HepG2 (cell line): ENCODE data around the gene PRKAR1A. TPM values are rescaled to one million over a fixed set of nuclear protein-coding genes. Genes with fewer than 3 reads are reported as not detected.

Experiments
- ATAC-seq: fragments of 200-7000 bp; cut with Tn5 transposase; 3 replicates; pipeline ENCODE4 v1.9.1; 2020; ENCODE audit warnings: mild to moderate bottlenecking, moderate library complexity
- BruUV-seq: library from RNA; stranded (reverse); fragments of 400-500 nt; replicated peaks from 2 replicates; lab custom pipeline; 2021; lab: Mats Ljungman, UMichigan
- CTCF ChIA-PET: fragments of 300-600 bp; formaldehyde crosslinking; extraction: SDS; loops from one replicate; lab custom pipeline; 2021; ENCODE audit warnings: low total read pairs, inconsistent platforms, low intra/inter-chr PET ratio; lab: Yijun Ruan, JAX
- POLR2A ChIA-PET: fragments of 350-600 bp; sonication (Branson Sonifier 250); formaldehyde crosslinking; loops from one replicate; lab custom pipeline; 2020; ENCODE audit warnings: antibody characterized with exemption, inconsistent platforms; lab: Yijun Ruan, JAX
- DNase-seq: peaks from one replicate; pipeline ENCODE4 v3.0.0-alpha.2; 2015; ENCODE audit warnings: low spot score
- FAIRE-seq: peaks from 3 replicates; lab custom pipeline; 2011; peaks lifted over from hg19 to GRCh38; lab: Jason Lieb, UNC
- H2AFZ ChIP-seq: one replicate; pipeline ENCODE4 v1.6.1; 2011; ENCODE audit warnings: low read length, inconsistent platforms
- H3K27ac ChIP-seq: fragments of 300-600 bp; 3 replicates; pipeline ENCODE4 v1.8.0; 2011; ENCODE audit warnings: mixed run types, mild to moderate bottlenecking, mixed read lengths, low read length, inconsistent platforms; ENCODE audit not compliant: insufficient read depth; ENCODE audit errors: extremely low read length
- H3K27me3 ChIP-seq, 2 experiments: fragments of 200-600 bp in 1 of 2; 2 replicates in 1 of 2; 3 replicates in 1 of 2; pipeline versions ENCODE4 v1.6.0 to v1.8.0; 2011; ENCODE audit warnings: low read length in 2 of 2, mild to moderate bottlenecking in 2 of 2, moderate library complexity in 2 of 2, inconsistent platforms in 1 of 2; ENCODE audit not compliant: insufficient read depth in 2 of 2, control insufficient read depth in 1 of 2
- H3K36me3 ChIP-seq, 2 experiments: fragments of 200-600 bp in 1 of 2; replicated peaks in 1 of 2; 2 replicates in 1 of 2; 3 replicates in 1 of 2; pipeline versions ENCODE4 v1.5.1 to v1.8.0; 2011; ENCODE audit warnings: low read length in 2 of 2, inconsistent platforms in 1 of 2; ENCODE audit not compliant: insufficient read depth in 2 of 2, control insufficient read depth in 1 of 2
- H3K4me1 ChIP-seq: 2 replicates; pipeline ENCODE4 v1.5.1; 2012; ENCODE audit warnings: low read length, inconsistent platforms; ENCODE audit not compliant: insufficient read depth
- H3K4me2 ChIP-seq: 2 replicates; pipeline ENCODE4 v1.6.0; 2011; ENCODE audit warnings: low read depth, low read length, inconsistent platforms
- H3K4me3 ChIP-seq, 3 experiments: fragments of 200-600 bp in 1 of 3; sonication (generic), shearing (Covaris generic) in 1 of 3; replicated peaks in 1 of 3; 2 replicates each; pipeline ENCODE4 v1.5.1; 2011 to 2016; ENCODE audit warnings: low read length in 3 of 3, inconsistent platforms in 2 of 3, low read depth in 2 of 3, mild to moderate bottlenecking in 2 of 3, control low read depth in 1 of 3, mixed read lengths in 1 of 3; ENCODE audit not compliant: insufficient read depth in 1 of 3
- H3K79me2 ChIP-seq: one replicate; pipeline ENCODE4 v1.6.1; 2011; ENCODE audit warnings: low read length, inconsistent platforms; ENCODE audit not compliant: insufficient read depth
- H3K9ac ChIP-seq: 2 replicates; pipeline ENCODE4 v1.6.0; 2011; ENCODE audit warnings: mild to moderate bottlenecking, low read depth, low read length, inconsistent platforms; ENCODE audit not compliant: insufficient read depth
- H3K9me3 ChIP-seq: 2 replicates; pipeline ENCODE4 v1.5.1; 2012; ENCODE audit warnings: mild to moderate bottlenecking, low read length
- H4K20me1 ChIP-seq: 2 replicates; pipeline ENCODE4 v1.6.0; 2011; ENCODE audit warnings: inconsistent platforms, mild to moderate bottlenecking, low read length, moderate library complexity; ENCODE audit not compliant: insufficient read depth
- ATF7 ChIP-seq, 2 experiments: fragments of 450-650 bp in 1 of 2; sonication (generic) in 1 of 2; formaldehyde crosslinking in 1 of 2; IDR thresholded peaks; 2 replicates each; pipeline versions ENCODE4 v1.4.0 to v1.6.1; 2016 to 2020; ENCODE audit warnings: antibody characterized with exemption in 1 of 2, mild to moderate bottlenecking in 1 of 2, missing genetic modification reagents in 1 of 2
- DPF2 ChIP-seq: sonication (generic); formaldehyde crosslinking; IDR thresholded peaks from 2 replicates; pipeline ENCODE4 v1.4.0; 2020; ENCODE audit warnings: mild to moderate bottlenecking, low read depth, missing genetic modification reagents, borderline replicate concordance
- HNF4A ChIP-seq: sonication (generic); formaldehyde crosslinking; IDR thresholded peaks from 2 replicates; pipeline ENCODE4 v1.4.0; 2020; ENCODE audit warnings: missing genetic modification reagents
- HNF4G ChIP-seq, 2 experiments: sonication (generic) in 1 of 2; formaldehyde crosslinking in 1 of 2; IDR thresholded peaks; 2 replicates each; pipeline versions ENCODE4 v1.4.0 to v1.6.1; 2011 to 2020; ENCODE audit warnings: borderline replicate concordance in 2 of 2, low read depth in 2 of 2, mild to moderate bottlenecking in 2 of 2, low read length in 1 of 2, missing genetic modification reagents in 1 of 2, moderate library complexity in 1 of 2
- ISL2 ChIP-seq: sonication (generic); formaldehyde crosslinking; IDR thresholded peaks from 2 replicates; pipeline ENCODE4 v1.5.0; 2020; ENCODE audit warnings: missing genetic modification reagents
- MAFF ChIP-seq: IDR thresholded peaks from 2 replicates; pipeline ENCODE4 v1.6.1; 2011; ENCODE audit warnings: low read depth, low read length, improper control_type of control experiment
- MED13 ChIP-seq: sonication (generic); formaldehyde crosslinking; IDR thresholded peaks from 2 replicates; pipeline ENCODE4 v1.5.0; 2020; ENCODE audit warnings: missing genetic modification reagents
- MIXL1 ChIP-seq: IDR thresholded peaks from 2 replicates; pipeline ENCODE4 v1.6.1; 2016
- SSRP1 ChIP-seq: IDR thresholded peaks from 2 replicates; pipeline ENCODE4 v1.6.1; 2016; ENCODE audit warnings: control low read depth
- TAF15 ChIP-seq: fragments of 200-400 bp; formaldehyde crosslinking; IDR thresholded peaks from one replicate; pipeline ENCODE4 v1.6.1; 2018; ENCODE audit warnings: mild to moderate bottlenecking, low read depth, low read length; ENCODE audit not compliant: poor library complexity, severe bottlenecking
- THRA ChIP-seq: sonication (generic); formaldehyde crosslinking; IDR thresholded peaks from 2 replicates; pipeline ENCODE4 v1.4.0; 2020; ENCODE audit warnings: missing genetic modification reagents, borderline replicate concordance
- ZFY ChIP-seq: sonication (generic); formaldehyde crosslinking; IDR thresholded peaks from 2 replicates; pipeline ENCODE4 v1.4.0; 2020; ENCODE audit warnings: missing genetic modification reagents
- ZNF263 ChIP-seq: sonication (generic); formaldehyde crosslinking; IDR thresholded peaks from 2 replicates; pipeline ENCODE4 v1.4.0; 2020; ENCODE audit warnings: missing genetic modification reagents
- ZNF333 ChIP-seq: sonication (generic); formaldehyde crosslinking; IDR thresholded peaks from 2 replicates; pipeline ENCODE4 v1.4.0; 2020; ENCODE audit warnings: mild to moderate bottlenecking, missing genetic modification reagents, borderline replicate concordance
- ZNF484 ChIP-seq: sonication (generic); formaldehyde crosslinking; IDR thresholded peaks from 2 replicates; pipeline ENCODE4 v1.5.1; 2020; ENCODE audit warnings: mild to moderate bottlenecking, low read depth, missing genetic modification reagents, borderline replicate concordance
- WGBS: methylation state at CpG from one replicate; pipeline ENCODE4 v1.1.6; 2017; ENCODE audit warnings: low lambda C conversion rate; 5-methylcytosine and 5-hydroxymethylcytosine counted together
- in situ Hi-C: cut with HindIII; loops from 2 replicates; pipeline ENCODE4 v1.10.0; 2017; ENCODE audit warnings: low pct_unique_long_range_greater_than_20kb; ENCODE audit not compliant: extremely low pct_ligation_motif_present
- intact Hi-C: fragments of 100-400 bp; cut with micrococcal nuclease; formaldehyde crosslinking; loops from one replicate; pipeline ENCODE4 v1.10.0; 2022; ENCODE audit not compliant: unreplicated experiment
- polyA plus RNA-seq, 8 experiments: library from polyadenylated mRNA; depleted of rRNA in 3 of 8; stranded (reverse) in 7 of 8; unstranded in 1 of 8; fragments of >200 nt; fragmentation: Illumina TruSeq in 4 of 8; extraction: Trizol in 4 of 8; gene quantifications; 2 replicates each; pipeline versions ENCODE4 v1.2.1 to v1.2.3, GENCODE V29; 2011 to 2016; ENCODE audit warnings: low read depth in 4 of 8, missing spikeins in 1 of 8, mixed read lengths in 1 of 8; ENCODE audit not compliant: insufficient read depth in 1 of 8
- total RNA-seq, 5 experiments: library from RNA; depleted of rRNA; stranded (reverse); fragments of >200 nt; fragmentation: Illumina TruSeq; extraction: Trizol; gene quantifications; 2 replicates each; pipeline ENCODE4 v1.2.3, GENCODE V29; 2016; ENCODE audit warnings: low read depth in 1 of 5
- TF ChIP-seq, protein P1 (sequence below), 2 experiments: sonication (generic) in 1 of 2; formaldehyde crosslinking in 1 of 2; IDR thresholded peaks; 2 replicates each; pipeline versions ENCODE4 v1.5.1 to v1.6.1; 2011 to 2020; ENCODE audit warnings: borderline replicate concordance in 1 of 2, low read depth in 1 of 2, low read length in 1 of 2, mild to moderate bottlenecking in 1 of 2, missing genetic modification reagents in 1 of 2, moderate library complexity in 1 of 2
- TF ChIP-seq, protein P2 (sequence below): IDR thresholded peaks from 2 replicates; pipeline ENCODE4 v1.6.1; 2016; ENCODE audit warnings: low read depth

Gene PRKAR1A
- total and polyA plus RNA-seq, 2 of the 13 experiments (the other 11 are each of a cell fraction or from before 2014, with no cell fraction given), result 265 to 266 TPM

- ATAC-seq, result no peak
- CTCF ChIA-PET, result no interaction called here
- TF ChIP-seq ISL2 (no peak), TAF15 (no peak), MAFF (peak; percentile 15; the same call in 1 of the 2 replicates), THRA (CRISPR knock-in tag) (no peak), MED13 (CRISPR knock-in tag) (no peak), DPF2 (CRISPR knock-in tag) (0 out of 2 replicates have a peak, but pooled peaks have one; percentile 50), ZFY (no peak), ZNF263 (CRISPR knock-in tag) (peak; percentile 74), HNF4A (CRISPR knock-in tag) (peak; percentile 40), SSRP1 (CRISPR knock-in tag) (0 out of 2 replicates have a peak, but pooled peaks have one; percentile 35), ATF7 (IDR thresholded peaks at IDR 0.05) (no peak), ATF7 (CRISPR knock-in tag; IDR thresholded peaks at IDR 0.05) (no peak), MIXL1 (CRISPR knock-in tag) (0 out of 2 replicates have a peak, but pooled peaks have one; percentile 9), ZNF333 (peak; percentile 100), HNF4G (IDR thresholded peaks at IDR 0.05; ENCODE audit: borderline replicate concordance, low read depth, low read length) (peak; percentile 40; the same call in 1 of the 2 replicates), HNF4G (CRISPR knock-in tag; IDR thresholded peaks at IDR 0.05; ENCODE audit: borderline replicate concordance, low read depth) (no peak), ZNF484 (CRISPR knock-in tag) (no peak)
- TF ChIP-seq, protein P1, sequence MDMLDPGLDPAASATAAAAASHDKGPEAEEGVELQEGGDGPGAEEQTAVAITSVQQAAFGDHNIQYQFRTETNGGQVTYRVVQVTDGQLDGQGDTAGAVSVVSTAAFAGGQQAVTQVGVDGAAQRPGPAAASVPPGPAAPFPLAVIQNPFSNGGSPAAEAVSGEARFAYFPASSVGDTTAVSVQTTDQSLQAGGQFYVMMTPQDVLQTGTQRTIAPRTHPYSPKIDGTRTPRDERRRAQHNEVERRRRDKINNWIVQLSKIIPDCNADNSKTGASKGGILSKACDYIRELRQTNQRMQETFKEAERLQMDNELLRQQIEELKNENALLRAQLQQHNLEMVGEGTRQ (IDR thresholded peaks at IDR 0.05; ENCODE audit: low read depth, low read length), result no peak
- TF ChIP-seq, protein P1 (CRISPR knock-in tag; IDR thresholded peaks at IDR 0.05; ENCODE audit: borderline replicate concordance), result peak; percentile 19; the same call in 1 of the 2 replicates
- TF ChIP-seq, protein P2, sequence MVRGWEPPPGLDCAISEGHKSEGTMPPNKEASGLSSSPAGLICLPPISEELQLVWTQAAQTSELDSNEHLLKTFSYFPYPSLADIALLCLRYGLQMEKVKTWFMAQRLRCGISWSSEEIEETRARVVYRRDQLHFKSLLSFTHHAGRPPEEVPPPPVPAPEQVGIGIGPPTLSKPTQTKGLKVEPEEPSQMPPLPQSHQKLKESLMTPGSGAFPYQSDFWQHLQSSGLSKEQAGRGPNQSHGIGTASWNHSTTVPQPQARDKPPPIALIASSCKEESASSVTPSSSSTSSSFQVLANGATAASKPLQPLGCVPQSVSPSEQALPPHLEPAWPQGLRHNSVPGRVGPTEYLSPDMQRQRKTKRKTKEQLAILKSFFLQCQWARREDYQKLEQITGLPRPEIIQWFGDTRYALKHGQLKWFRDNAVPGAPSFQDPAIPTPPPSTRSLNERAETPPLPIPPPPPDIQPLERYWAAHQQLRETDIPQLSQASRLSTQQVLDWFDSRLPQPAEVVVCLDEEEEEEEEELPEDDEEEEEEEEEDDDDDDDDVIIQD, result peak; percentile 12; the same call in 1 of the 2 replicates
These were observed 67.1 kb downstream of the PRKAR1A start for GRCh38 chr17:68579194-68579927.

More at GRCh38 chr17:68579194-68579927, 67.1 kb downstream of the PRKAR1A start:
- FAIRE-seq, result no peak
- H2AFZ ChIP-seq, result no peak overlapping the region
- no peaks in the 10 kb centered on the region for H3K27me3 ChIP-seq
- H3K4me1 ChIP-seq, result peaks cover 41% of the 10 kb centered on the region
- H3K4me3 ChIP-seq, result no peak overlapping the region; a peak in 1 of 6 replicates
- H3K36me3 ChIP-seq, result no peaks in the 10 kb centered on the region; a peak in 1 of 5 replicates
- H3K79me2 ChIP-seq, result no peaks in the 10 kb centered on the region
- H3K9ac ChIP-seq, result no peak overlapping the region
- POLR2A ChIA-PET, result interaction anchor here (0.8 to 2.4 kb wide), 11 partner anchors 11 to 242 kb away, joined by 3 to 14 read pairs (median 4); partner anchors contain the start of gene PRKAR1A
- in situ Hi-C loops, result loop anchor here (10.0 kb wide), 1 partner anchor 55 kb away; no protein-coding TSS in a partner anchor
- intact Hi-C loops, result no loop called here
- no peak for DNase-seq
- H4K20me1 ChIP-seq, result no peaks in the 10 kb centered on the region
- H3K27ac ChIP-seq, result peak overlapping the region; percentile 61
- 78% methylated on average over 8 of the region's 8 CpGs for WGBS
- H3K9me3 ChIP-seq, result no peaks in the 10 kb centered on the region
- BruUV-seq, result no TSS peak
- peak overlapping the region; percentile 64 for H3K4me2 ChIP-seq
